ENCODE results near the gene PRR15. TPM values are rescaled to one million over a fixed set of nuclear protein-coding genes. Genes with fewer than 3 reads are reported as not detected.

PRR15 gene
- total and polyA plus RNA-seq, 8 donors = 6.1 to 53.6 (median 10.3) TPM

GRCh38 chr7:29572558-29572957 lies 8.9 kb downstream of the PRR15 start:
- Histone ChIP-seq H3K4me3 (no peak overlapping the region), H3K9me3 (peaks cover 4 to 13% (median 9%) of the 10 kb centered on the region in 4 donors), H3K4me1 (no peaks in the 10 kb centered on the region), H3K36me3 (no peaks in the 10 kb centered on the region), H3K27ac (no peak overlapping the region), H3K27me3 (peaks cover 0 to 8% (median 0%) of the 10 kb centered on the region in 3 donors)
- TF ChIP-seq POLR2AphosphoS5 (IDR thresholded peaks at IDR 0.05) = no peak
- TF ChIP-seq CTCF (IDR thresholded peaks at IDR 0.05) = no peak
- TF ChIP-seq EP300 (IDR thresholded peaks at IDR 0.05) = no peak
- no peak for TF ChIP-seq POLR2A (IDR thresholded peaks at IDR 0.05)
- intact Hi-C loops (cut with DNase I; ENCODE audit: low total_unique reads) = no loop called here
- peak in 1 of 2 donors; percentile 52 for DNase-seq
- 72 to 89% (median 84%) methylated on average over 2 of the region's 2 CpGs for WGBS, 5 donors

GRCh38 chr7:29573567-29573966 lies 9.9 kb downstream of the PRR15 start:
- intact Hi-C loops (cut with DNase I; ENCODE audit: low total_unique reads) = no loop called here
- Histone ChIP-seq H3K4me1 (no peaks in the 10 kb centered on the region), H3K36me3 (no peaks in the 10 kb centered on the region), H3K4me3 (no peak overlapping the region), H3K27ac (no peak overlapping the region), H3K9me3 (peaks cover 4 to 16% (median 13%) of the 10 kb centered on the region in 4 donors), H3K27me3 (peaks cover 0 to 6% (median 0%) of the 10 kb centered on the region in 3 donors)
- TF ChIP-seq EP300 (IDR thresholded peaks at IDR 0.05) = no peak
- TF ChIP-seq POLR2A (IDR thresholded peaks at IDR 0.05) = no peak
- TF ChIP-seq CTCF (IDR thresholded peaks at IDR 0.05) = no peak
- TF ChIP-seq POLR2AphosphoS5 (IDR thresholded peaks at IDR 0.05) = no peak
- 61 to 67% (median 67%) methylated on average over 3 of the region's 3 CpGs for WGBS, 5 donors
- DNase-seq = no peak

GRCh38 chr7:29574659-29575058 lies 11.0 kb downstream of the PRR15 start:
- intact Hi-C loops (cut with DNase I; ENCODE audit: low total_unique reads) = no loop called here
- no peak for TF ChIP-seq CTCF (IDR thresholded peaks at IDR 0.05)
- Histone ChIP-seq H3K27ac (no peak overlapping the region), H3K27me3 (peaks cover 0 to 6% (median 0%) of the 10 kb centered on the region in 3 donors), H3K36me3 (no peaks in the 10 kb centered on the region), H3K4me1 (no peaks in the 10 kb centered on the region), H3K4me3 (no peak overlapping the region), H3K9me3 (peaks cover 4 to 16% (median 13%) of the 10 kb centered on the region in 4 donors)
- WGBS, 5 donors = 66 to 80% (median 79%) methylated on average over 3 of the region's 3 CpGs
- DNase-seq = no peak

GRCh38 chr7:29587195-29587808 lies 23.7 kb downstream of the PRR15 start:
- Histone ChIP-seq H3K27me3 (no peaks in the 10 kb centered on the region), H3K36me3 (no peaks in the 10 kb centered on the region), H3K27ac (no peak overlapping the region), H3K4me1 (peaks cover 0 to 10% (median 0%) of the 10 kb centered on the region in 4 donors), H3K9me3 (no peaks in the 10 kb centered on the region), H3K4me3 (no peak overlapping the region)
- no peak for DNase-seq
- WGBS, 5 donors = 34 to 58% (median 54%) methylated on average over 3 of the region's 3 CpGs
- intact Hi-C loops (cut with DNase I; ENCODE audit: low total_unique reads) = no loop called here
- no peak for TF ChIP-seq POLR2A (IDR thresholded peaks at IDR 0.05)
- no peak for TF ChIP-seq EP300 (IDR thresholded peaks at IDR 0.05)
- no peak for TF ChIP-seq CTCF (IDR thresholded peaks at IDR 0.05)
- TF ChIP-seq POLR2AphosphoS5 (IDR thresholded peaks at IDR 0.05) = no peak

Data from stomach (tissue), 9 donors.